SK-N-SH (cell line): ENCODE measurements around the gene TAX1BP1. TPM values are rescaled to one million over a fixed set of nuclear protein-coding genes. Genes with fewer than 3 reads are reported as not detected.

Experiments used
- CTCF ChIA-PET: fragments of 300-600, 350-600 bp; formaldehyde crosslinking; extraction: SDS; loops from one replicate; lab custom pipeline; 2021; lab: Yijun Ruan, JAX
- POLR2A ChIA-PET: fragments of 350-600 bp; sonication (Branson Sonifier 250); formaldehyde crosslinking; extraction: SDS; loops from one replicate; lab custom pipeline; 2020; ENCODE audit warnings: antibody characterized with exemption, inconsistent platforms; lab: Yijun Ruan, JAX
- DNase-seq: peaks from one replicate; pipeline ENCODE4 v3.0.0; 2012
- H2AFZ ChIP-seq: fragments of 200-600 bp; sonication (generic); 2 replicates; pipeline ENCODE4 v1.8.1; 2016; ENCODE audit warnings: antibody characterized with exemption, mild to moderate bottlenecking, low read depth
- H3F3A ChIP-seq: fragments of 200-600 bp; sonication (generic); replicated peaks from 2 replicates; pipeline ENCODE3; 2016; ENCODE audit warnings: antibody characterized with exemption, mild to moderate bottlenecking; ENCODE audit not compliant: insufficient read depth
- H3K27ac ChIP-seq, 2 experiments: fragments of 200-500 bp in 1 of 2; fragments of 200-600 bp in 1 of 2; sonication (Bioruptor generic) in 1 of 2; sonication (generic), shearing (Covaris generic) in 1 of 2; 2 replicates each; pipeline versions ENCODE4 v1.5.1 to v1.6.1; 2014 to 2016; ENCODE audit warnings: low read depth in 2 of 2, inconsistent platforms in 1 of 2, low read length in 1 of 2, mild to moderate bottlenecking in 1 of 2, mixed read lengths in 1 of 2
- H3K27me3 ChIP-seq: fragments of 200-600 bp; sonication (generic), shearing (Covaris generic); 2 replicates; pipeline ENCODE4 v1.6.1; 2016; ENCODE audit warnings: mixed run types; ENCODE audit not compliant: insufficient read depth
- H3K36me3 ChIP-seq, 2 experiments: fragments of 200-500 bp in 1 of 2; fragments of 200-600 bp in 1 of 2; sonication (Bioruptor generic) in 1 of 2; sonication (generic) in 1 of 2; replicated peaks in 1 of 2; 2 replicates each; pipeline versions ENCODE3 to v1.5.1; 2014 to 2016; ENCODE audit warnings: low read length in 1 of 2, mild to moderate bottlenecking in 1 of 2; ENCODE audit not compliant: insufficient read depth in 2 of 2, control insufficient read depth in 1 of 2
- H3K4me1 ChIP-seq, 2 experiments: fragments of 200-500 bp in 1 of 2; fragments of 200-600 bp in 1 of 2; sonication (Bioruptor generic) in 1 of 2; sonication (generic), shearing (Covaris generic) in 1 of 2; 2 replicates each; pipeline versions ENCODE4 v1.5.1 to v1.6.1; 2014 to 2016; ENCODE audit warnings: low read depth in 1 of 2, low read length in 1 of 2, mixed run types in 1 of 2; ENCODE audit not compliant: insufficient read depth in 2 of 2, control insufficient read depth in 1 of 2
- H3K4me2 ChIP-seq: fragments of 200-600 bp; sonication (generic), shearing (Covaris generic); 2 replicates; pipeline ENCODE4 v1.6.1; 2017; ENCODE audit warnings: mixed run types
- H3K4me3 ChIP-seq, 2 experiments: fragments of 200-500 bp in 1 of 2; fragments of 200-600 bp in 1 of 2; sonication (Bioruptor generic) in 1 of 2; sonication (generic), shearing (Covaris generic) in 1 of 2; 2 replicates each; pipeline versions ENCODE4 v1.5.1 to v1.8.1; 2014 to 2016; ENCODE audit warnings: low read depth in 2 of 2, inconsistent platforms in 1 of 2, low read length in 1 of 2, mild to moderate bottlenecking in 1 of 2, mixed read lengths in 1 of 2, moderate library complexity in 1 of 2
- H3K79me2 ChIP-seq: fragments of 200-600 bp; sonication (generic); 2 replicates; pipeline ENCODE4 v1.8.1; 2017; ENCODE audit warnings: mild to moderate bottlenecking; ENCODE audit not compliant: insufficient read depth
- H3K9ac ChIP-seq: fragments of 200-600 bp; sonication (generic); 2 replicates; pipeline ENCODE4 v1.6.1; 2017; ENCODE audit warnings: mixed run types
- H3K9me2 ChIP-seq: fragments of 200-600 bp; sonication (generic); 2 replicates; pipeline ENCODE4 v1.6.1; 2017; ENCODE audit warnings: mixed run types
- H3K9me3 ChIP-seq: fragments of 200-600 bp; sonication (generic); 2 replicates; pipeline ENCODE4 v1.6.1; 2017; ENCODE audit warnings: mixed run types, mild to moderate bottlenecking, moderate library complexity
- H4K20me1 ChIP-seq: fragments of 200-600 bp; sonication (generic); 2 replicates; pipeline ENCODE4 v1.6.1; 2017; ENCODE audit warnings: mild to moderate bottlenecking, mixed run types; ENCODE audit not compliant: insufficient read depth
- EZH2phosphoT487 ChIP-seq: fragments of 200-600 bp; sonication (generic); IDR thresholded peaks from 2 replicates; pipeline ENCODE4 v1.6.1; 2017; ENCODE audit warnings: low read depth, mixed run types, mild to moderate bottlenecking, antibody characterized with exemption, moderate library complexity, borderline replicate concordance
- FOSL2 ChIP-seq: IDR thresholded peaks from 2 replicates; pipeline ENCODE4 v1.4.0; 2012; ENCODE audit warnings: low read depth, mild to moderate bottlenecking, moderate library complexity, borderline replicate concordance
- FOXM1 ChIP-seq: IDR thresholded peaks from 2 replicates; pipeline ENCODE4 v1.4.0; 2012; ENCODE audit warnings: low read depth, mild to moderate bottlenecking
- GABPA ChIP-seq: IDR thresholded peaks from 2 replicates; pipeline ENCODE4 v1.4.0; 2012; ENCODE audit warnings: low read depth, mild to moderate bottlenecking
- GATA2 ChIP-seq: sonication (generic); formaldehyde crosslinking; IDR thresholded peaks from 2 replicates; pipeline ENCODE4 v1.5.0; 2020; ENCODE audit warnings: mild to moderate bottlenecking, missing genetic modification reagents
- MEF2A ChIP-seq: IDR thresholded peaks from 2 replicates; pipeline ENCODE4 v1.4.0; 2012; ENCODE audit warnings: low read depth, borderline replicate concordance
- NFIC ChIP-seq: IDR thresholded peaks from 2 replicates; pipeline ENCODE4 v1.4.0; 2012; ENCODE audit warnings: borderline replicate concordance
- PBX3 ChIP-seq: IDR thresholded peaks from 2 replicates; pipeline ENCODE4; 2012
- POLR2AphosphoS5 ChIP-seq: IDR thresholded peaks from 2 replicates; pipeline ENCODE4 v1.6.1; 2012; ENCODE audit warnings: low read depth, low read length
- RAD21 ChIP-seq: IDR thresholded peaks from 2 replicates; pipeline ENCODE4 v1.6.1; 2012; ENCODE audit warnings: mild to moderate bottlenecking, low read length
- RCOR1 ChIP-seq: fragments of 150-350 bp; IDR thresholded peaks from 2 replicates; pipeline ENCODE4 v1.6.1; 2017; ENCODE audit warnings: antibody characterized with exemption, low read length
- REST ChIP-seq: IDR thresholded peaks from 2 replicates; pipeline ENCODE4 v1.6.1; 2012; ENCODE audit warnings: mild to moderate bottlenecking, low read depth, low read length, moderate library complexity
- RFX5 ChIP-seq: IDR thresholded peaks from 2 replicates; pipeline ENCODE4 v1.6.1; 2012; ENCODE audit warnings: mild to moderate bottlenecking, improper control_type of control experiment, low read length
- RXRA ChIP-seq: IDR thresholded peaks from 2 replicates; pipeline ENCODE4 v1.4.0; 2012; ENCODE audit warnings: low read depth, mild to moderate bottlenecking, borderline replicate concordance
- TAF1 ChIP-seq: IDR thresholded peaks from 2 replicates; pipeline ENCODE4 v1.6.1; 2012; ENCODE audit warnings: low read depth, mild to moderate bottlenecking, low read length, moderate library complexity, borderline replicate concordance
- TCF12 ChIP-seq: IDR thresholded peaks from 2 replicates; pipeline ENCODE4 v1.4.0; 2012
- USF2 ChIP-seq: fragments of 150-350 bp; IDR thresholded peaks from 2 replicates; pipeline ENCODE4 v1.6.1; 2017; ENCODE audit warnings: antibody characterized with exemption, low read length, low read depth, borderline replicate concordance
- YY1 ChIP-seq: IDR thresholded peaks from 2 replicates; pipeline ENCODE4 v1.4.0; 2012; ENCODE audit warnings: low read depth, mild to moderate bottlenecking
- WGBS: methylation state at CpG from one replicate; pipeline ENCODE4 v1.1.6; 2017; ENCODE audit warnings: low lambda C conversion rate; 5-methylcytosine and 5-hydroxymethylcytosine counted together
- polyA plus RNA-seq, 3 experiments: library from polyadenylated mRNA; depleted of rRNA; stranded (reverse); fragments of >200 nt; gene quantifications; 2 replicates each; pipeline ENCODE4 v1.2.3, GENCODE V29; 2012
- TF ChIP-seq, protein P1 (sequence below): fragments of 200-600 bp; sonication (generic); IDR thresholded peaks from 2 replicates; pipeline ENCODE4 v1.6.1; 2017; ENCODE audit warnings: antibody characterized with exemption, mild to moderate bottlenecking, moderate library complexity

TAX1BP1 gene
- polyA plus RNA-seq, 1 of the 3 experiments (the other 2 are of a cell fraction), result 70.3 TPM

GRCh38 chr7:27751888-27752660, 12.1 kb downstream of the TAX1BP1 start:
- Histone ChIP-seq H3K36me3 (peaks cover 69 to 75% of the 10 kb centered on the region in 2 experiments), H3K9me3 (no peaks in the 10 kb centered on the region), H3K9me2 (no peaks in the 10 kb centered on the region), H3K79me2 (peaks cover 70% of the 10 kb centered on the region), H4K20me1 (peaks cover 17% of the 10 kb centered on the region), H3K4me1 (peaks cover 0 to 1% of the 10 kb centered on the region in 2 experiments; a peak in 1 of 4 replicates), H3K4me2 (no peak overlapping the region), H3K27ac (no peak overlapping the region), H3K4me3 (no peak overlapping the region), H3F3A (no peaks in the 10 kb centered on the region), H3K27me3 (no peaks in the 10 kb centered on the region), H3K9ac (no peak overlapping the region), H2AFZ (no peak overlapping the region)
- no peak for DNase-seq
- 97% methylated on average over 6 of the region's 6 CpGs for WGBS
- TF ChIP-seq TCF12 (no peak), REST (no peak), FOXM1 (no peak), GATA2 (CRISPR knock-in tag) (no peak), USF2 (no peak), YY1 (no peak), POLR2AphosphoS5 (no peak), TAF1 (no peak), FOSL2 (no peak), NFIC (no peak), EZH2phosphoT487 (no peak), RAD21 (no peak), RCOR1 (no peak), GABPA (no peak), MEF2A (no peak), RFX5 (no peak), PBX3 (no peak), RXRA (no peak)
- TF ChIP-seq, protein P1, sequence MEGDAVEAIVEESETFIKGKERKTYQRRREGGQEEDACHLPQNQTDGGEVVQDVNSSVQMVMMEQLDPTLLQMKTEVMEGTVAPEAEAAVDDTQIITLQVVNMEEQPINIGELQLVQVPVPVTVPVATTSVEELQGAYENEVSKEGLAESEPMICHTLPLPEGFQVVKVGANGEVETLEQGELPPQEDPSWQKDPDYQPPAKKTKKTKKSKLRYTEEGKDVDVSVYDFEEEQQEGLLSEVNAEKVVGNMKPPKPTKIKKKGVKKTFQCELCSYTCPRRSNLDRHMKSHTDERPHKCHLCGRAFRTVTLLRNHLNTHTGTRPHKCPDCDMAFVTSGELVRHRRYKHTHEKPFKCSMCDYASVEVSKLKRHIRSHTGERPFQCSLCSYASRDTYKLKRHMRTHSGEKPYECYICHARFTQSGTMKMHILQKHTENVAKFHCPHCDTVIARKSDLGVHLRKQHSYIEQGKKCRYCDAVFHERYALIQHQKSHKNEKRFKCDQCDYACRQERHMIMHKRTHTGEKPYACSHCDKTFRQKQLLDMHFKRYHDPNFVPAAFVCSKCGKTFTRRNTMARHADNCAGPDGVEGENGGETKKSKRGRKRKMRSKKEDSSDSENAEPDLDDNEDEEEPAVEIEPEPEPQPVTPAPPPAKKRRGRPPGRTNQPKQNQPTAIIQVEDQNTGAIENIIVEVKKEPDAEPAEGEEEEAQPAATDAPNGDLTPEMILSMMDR, result no peak
- ChIA-PET CTCF (interaction anchor here (0.9 to 2.5 kb wide), 4 partner anchors 11 to 342 kb away, joined by 3 to 7 read pairs (median 3); no protein-coding TSS in a partner anchor), POLR2A (no interaction called here)
